ENCODE measurements around the gene C19orf25.
"Not testable (repeated sequence)": the region's sequence is repeated elsewhere in the genome, so short reads cannot be mapped to it uniquely, and the experiment has no call there.

Gene C19orf25

GRCh38 chr19:1445185-1445931 lies 33.7 kb downstream of the C19orf25 start:
- peak; percentile 84 for DNase-seq

GRCh38 chr19:1441677-1442438 lies 37.2 kb downstream of the C19orf25 start:
- DNase-seq = no peak

GRCh38 chr19:1441022-1441426 lies 38.0 kb downstream of the C19orf25 start:
- DNase-seq = no peak

- DNase-seq = no peak
These were observed 38.6 kb downstream of the C19orf25 start for GRCh38 chr19:1440418-1440801.

GRCh38 chr19:1439525-1440417 lies 39.2 kb downstream of the C19orf25 start:
- DNase-seq = not testable (repeated sequence)

- DNase-seq = no peak
These were observed 40.1 kb downstream of the C19orf25 start for GRCh38 chr19:1438933-1439354.

- DNase-seq = peak; percentile 96
These were observed 40.7 kb downstream of the C19orf25 start, which contains the start of gene RPS15 for GRCh38 chr19:1438035-1438932. TSS of gene RPS15 (plus strand) at chr19:1438396. CDS start at chr19:1438426, 30 bp downstream.

- no peak for DNase-seq
These were observed 41.4 kb downstream of the C19orf25 start for GRCh38 chr19:1437609-1438008.

- no peak for DNase-seq
These were observed 43.5 kb downstream of the C19orf25 start for GRCh38 chr19:1435378-1435989.

- DNase-seq = no peak
These were observed 44.4 kb downstream of the C19orf25 start for GRCh38 chr19:1434577-1435060.

GRCh38 chr19:1434040-1434366 lies 45.0 kb downstream of the C19orf25 start:
- no peak for DNase-seq

GRCh38 chr19:1433119-1434039 lies 45.6 kb downstream of the C19orf25 start:
- no peak for DNase-seq

GRCh38 chr19:1432507-1432887 lies 46.5 kb downstream of the C19orf25 start:
- no peak for DNase-seq

GRCh38 chr19:1431759-1432506 lies 47.1 kb downstream of the C19orf25 start:
- no peak for DNase-seq

GRCh38 chr19:1430246-1430645 lies 48.8 kb downstream of the C19orf25 start:
- no peak for DNase-seq

GRCh38 chr19:1429750-1430149 lies 49.3 kb downstream of the C19orf25 start:
- no peak for DNase-seq

- no peak for DNase-seq
These were observed 50.1 kb downstream of the C19orf25 start for GRCh38 chr19:1428738-1429391.

GRCh38 chr19:1427221-1427920 lies 51.6 kb downstream of the C19orf25 start:
- DNase-seq = no peak
